ENCODE results near the gene ZXDC.
A peak's percentile ranks its signal among the peaks of the same experiment; 100 is the strongest.

The ZXDC gene

GRCh38 chr3:126414961-126415660, 60.6 kb downstream of the ZXDC start:
- no peak for DNase-seq

- DNase-seq = no peak
Observed at GRCh38 chr3:126414406-126414805, 61.3 kb downstream of the ZXDC start.

- no peak for DNase-seq
Observed at GRCh38 chr3:126413693-126414080, 62.0 kb downstream of the ZXDC start.

- no peak for DNase-seq
Observed at GRCh38 chr3:126412841-126413692, 62.6 kb downstream of the ZXDC start.

- DNase-seq = no peak
Observed at GRCh38 chr3:126408099-126408498, 67.6 kb downstream of the ZXDC start.

- DNase-seq = no peak
Observed at GRCh38 chr3:126407412-126408044, 68.2 kb downstream of the ZXDC start.

GRCh38 chr3:126406389-126407296, 69.0 kb downstream of the ZXDC start:
- no peak for DNase-seq

GRCh38 chr3:126402666-126403302, 72.9 kb downstream of the ZXDC start:
- no peak for DNase-seq

- no peak for DNase-seq
Observed at GRCh38 chr3:126402178-126402577, 73.5 kb downstream of the ZXDC start.

- no peak for DNase-seq
Observed at GRCh38 chr3:126401611-126402160, 74.0 kb downstream of the ZXDC start.

- DNase-seq = no peak
Observed at GRCh38 chr3:126399756-126400155, 75.9 kb downstream of the ZXDC start.

GRCh38 chr3:126399351-126399735, 76.3 kb downstream of the ZXDC start:
- no peak for DNase-seq

GRCh38 chr3:126398423-126399350, 77.0 kb downstream of the ZXDC start:
- no peak for DNase-seq

- DNase-seq = no peak
Observed at GRCh38 chr3:126397610-126398422, 77.9 kb downstream of the ZXDC start.

GRCh38 chr3:126396536-126396935, 79.2 kb downstream of the ZXDC start:
- DNase-seq = no peak

GRCh38 chr3:126395846-126396513, 79.7 kb downstream of the ZXDC start:
- no peak for DNase-seq

- DNase-seq = no peak
Observed at GRCh38 chr3:126394977-126395321, 80.7 kb downstream of the ZXDC start.

GRCh38 chr3:126394179-126394976, 81.3 kb downstream of the ZXDC start, which contains the start of gene CFAP100:
TSS of gene CFAP100 (plus strand) at chr3:126394909. CDS start at chr3:126396001, 1,092 bp downstream.
- DNase-seq = peak; percentile 35
